NCI-H2081 treated with DMSO at 0.1 percent for 48 hours (cell line): Measurements from ENCODE around the gene SERP2.

ENCODE experiments used
- DNase-seq: peaks from one replicate; lab custom pipeline; 2025; lab: John Stamatoyannopoulos, UW

Gene SERP2

DNA sequence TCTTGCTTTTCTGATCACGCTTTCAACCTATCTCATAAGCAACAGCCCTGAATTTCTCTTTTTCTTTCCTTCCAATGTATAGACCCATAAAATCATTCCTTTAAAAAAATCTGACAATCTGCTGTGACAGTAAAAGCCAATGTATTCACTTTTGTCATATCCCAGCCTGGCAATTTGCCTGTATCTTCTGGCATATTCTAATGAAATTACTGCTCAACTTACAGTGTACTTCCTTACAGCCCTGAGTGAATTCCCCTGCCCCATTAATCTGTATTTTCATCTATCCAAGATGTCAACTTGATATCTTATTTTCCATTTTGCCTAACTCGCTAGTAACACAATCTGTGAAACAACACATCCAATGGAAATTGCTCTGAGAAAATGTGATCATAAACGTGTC lies 18.0 kb upstream of the SERP2 start:
- no peak for DNase-seq

DNA sequence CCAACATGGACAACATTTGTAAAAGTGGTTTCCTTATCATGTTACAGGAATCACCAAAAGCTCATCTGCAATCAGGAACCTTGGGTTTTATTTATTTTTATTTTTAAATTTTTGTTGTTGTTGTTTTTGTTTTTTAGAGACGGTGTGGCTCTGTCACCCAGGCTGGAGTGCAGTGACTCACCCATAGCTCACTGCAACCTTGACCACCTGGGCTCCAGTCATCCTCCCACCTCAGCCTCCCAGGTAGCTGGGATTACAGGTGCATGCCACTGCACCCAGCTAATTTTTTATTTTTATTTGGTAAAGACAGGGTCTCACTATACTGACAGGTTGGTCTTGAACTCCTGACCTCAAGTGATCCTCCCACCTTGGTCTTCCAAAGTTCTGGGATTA lies 13.6 kb upstream of the SERP2 start:
- no peak for DNase-seq

DNA sequence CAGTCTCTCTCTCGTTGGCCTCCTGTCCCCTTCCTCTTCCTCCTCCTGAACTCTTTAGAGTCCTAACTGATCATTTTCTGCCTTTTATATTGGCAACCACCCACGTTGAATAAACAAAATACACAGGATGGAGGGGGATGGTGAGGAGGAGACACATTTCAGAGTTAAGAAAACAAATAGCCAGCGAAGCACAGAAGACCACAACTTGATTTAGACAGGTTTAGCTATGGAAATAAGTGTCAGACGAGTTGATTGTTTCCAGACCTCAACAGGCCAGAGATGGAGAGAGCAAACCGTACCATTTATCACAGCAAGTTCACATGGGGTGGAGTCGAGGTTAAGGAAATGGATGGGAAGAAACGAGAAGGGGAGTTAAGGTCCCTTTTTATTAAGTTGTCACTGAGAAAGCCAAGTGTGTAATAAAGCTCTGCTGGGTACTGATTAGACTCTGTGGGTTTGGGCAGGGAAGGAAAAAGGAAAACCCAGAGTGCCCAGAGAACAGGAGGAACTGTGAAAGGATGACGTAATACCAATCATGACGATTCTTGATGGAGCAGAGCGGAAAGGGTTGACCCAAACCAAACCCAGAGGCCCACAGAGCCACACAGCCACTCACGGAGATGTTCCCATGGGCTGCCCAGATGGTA lies 11.1 kb upstream of the SERP2 start:
- no peak for DNase-seq

DNA sequence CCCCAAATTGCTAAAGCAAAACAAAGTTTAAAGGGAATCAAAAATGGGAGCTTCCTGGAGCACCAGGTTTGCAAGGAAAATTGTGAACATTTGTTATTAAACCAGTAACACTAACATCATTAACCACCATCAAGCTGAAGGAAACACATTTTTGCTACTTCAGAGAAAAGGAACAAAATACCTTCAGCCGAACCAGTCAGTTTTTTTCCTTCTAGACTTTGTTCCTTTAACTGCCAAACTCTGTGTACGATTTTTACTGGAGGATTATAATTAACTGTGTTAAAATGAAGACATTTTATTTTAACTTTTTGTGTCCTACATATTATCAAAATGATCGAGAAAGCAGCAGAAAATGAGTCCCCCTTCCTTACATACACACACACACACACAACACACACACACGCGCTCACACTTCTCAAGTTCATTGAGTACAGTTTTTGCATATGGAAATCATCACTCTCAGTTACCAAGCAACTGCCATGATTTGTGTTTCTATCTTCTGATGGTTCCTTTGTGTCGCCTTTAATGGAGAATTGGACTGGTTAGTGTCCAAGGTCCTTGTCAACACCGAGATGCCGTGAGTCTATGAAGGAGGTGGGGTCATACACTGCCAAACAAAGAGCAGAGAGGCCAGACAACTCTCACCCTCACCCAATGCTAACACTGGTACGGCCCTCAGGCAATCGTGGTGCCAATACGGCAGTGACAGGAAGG lies 9.8 kb upstream of the SERP2 start:
- DNase-seq: no peak

DNA sequence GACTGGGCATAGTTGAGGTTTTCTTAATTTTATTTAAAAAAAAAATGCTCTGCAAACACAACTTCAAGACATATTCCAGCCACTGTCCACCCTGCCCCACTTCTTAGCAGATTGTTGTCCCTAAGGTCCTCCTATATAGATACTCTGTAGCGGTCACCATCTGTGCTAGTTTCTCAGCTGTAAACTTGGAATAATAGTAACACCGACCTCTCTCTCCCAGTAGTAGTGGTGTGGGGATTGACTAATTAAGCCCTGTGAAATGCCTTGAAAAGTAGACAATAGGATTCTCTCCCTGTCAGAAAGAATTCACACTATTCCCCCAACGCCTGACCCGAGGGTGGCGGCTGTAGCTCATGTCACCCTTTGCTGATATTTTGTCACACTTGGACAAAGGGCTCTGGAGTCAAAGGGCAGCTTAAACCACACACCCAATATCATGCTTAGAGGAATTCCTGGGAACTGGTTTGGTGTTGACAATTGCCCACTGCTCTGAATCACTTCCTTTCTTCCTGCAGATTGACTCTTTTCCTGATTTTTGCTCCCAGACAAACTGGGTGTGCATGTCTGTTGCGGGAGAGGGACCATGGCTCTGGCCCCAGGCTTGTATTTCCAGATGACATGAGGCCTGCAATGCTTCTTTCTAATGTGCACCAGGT lies 9.2 kb upstream of the SERP2 start:
- no peak for DNase-seq

DNA sequence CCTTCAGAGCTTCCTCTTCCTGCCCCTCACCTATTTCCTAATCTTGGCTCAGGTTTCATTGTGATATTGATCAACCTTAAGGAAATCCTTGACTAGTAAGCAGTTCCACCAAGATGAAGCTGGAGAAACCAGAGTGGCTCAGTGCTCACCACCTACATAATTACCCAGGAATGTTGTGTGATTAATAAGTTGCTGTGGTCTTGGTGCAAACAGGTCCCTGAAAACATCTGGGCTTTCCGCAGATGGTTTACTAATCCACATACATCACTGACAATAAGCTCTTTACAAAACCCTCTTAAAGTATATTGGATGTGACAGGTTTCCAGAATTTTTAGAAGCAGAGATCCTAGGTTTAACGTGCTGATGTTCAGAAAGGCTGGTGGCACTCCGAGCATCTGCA lies 8.6 kb upstream of the SERP2 start:
- DNase-seq: no peak

DNA sequence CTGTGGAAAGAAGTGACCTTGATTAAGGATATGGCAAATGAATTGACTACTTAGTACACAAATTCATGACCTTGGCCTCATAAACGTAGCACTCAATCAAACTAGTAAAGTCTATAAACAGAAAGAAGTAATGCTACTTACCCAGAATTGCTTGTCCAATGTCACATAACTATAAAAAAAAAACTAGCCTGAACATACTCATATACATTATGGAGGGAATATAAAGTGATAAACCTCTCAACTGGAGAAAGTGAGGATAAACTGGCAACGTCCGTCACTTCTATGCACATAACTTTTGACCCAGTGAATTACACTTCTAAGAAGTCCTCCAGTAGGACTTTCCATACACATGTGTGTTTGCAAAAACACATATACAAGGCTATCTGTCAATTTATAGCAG lies 7.7 kb upstream of the SERP2 start:
- DNase-seq: no peak

DNA sequence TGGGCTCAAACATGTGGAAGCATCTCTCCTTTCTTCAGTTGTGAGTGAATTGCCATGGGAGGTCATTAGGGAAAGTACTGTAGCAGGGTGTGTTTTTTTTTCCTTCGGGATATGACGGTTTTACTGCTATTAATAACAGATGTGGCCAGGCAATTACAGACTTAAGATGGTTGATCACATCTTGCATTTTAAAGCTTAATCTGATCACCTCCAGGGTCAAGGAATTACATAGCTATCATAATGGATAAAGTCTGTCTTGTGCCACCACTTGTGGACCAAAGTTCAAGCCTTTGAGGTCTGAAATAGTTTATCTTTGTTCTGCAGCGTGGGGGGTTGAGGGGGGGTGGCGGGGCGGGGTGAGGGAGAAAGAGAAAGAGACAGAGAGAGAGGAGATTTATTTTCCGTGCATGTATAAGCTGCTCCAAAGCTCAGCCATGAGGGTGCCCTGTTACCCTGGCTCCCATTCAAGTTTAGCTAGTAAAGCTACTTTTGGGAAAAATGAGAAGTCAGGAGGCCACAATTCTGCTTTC lies 5.5 kb upstream of the SERP2 start:
- no peak for DNase-seq

DNA sequence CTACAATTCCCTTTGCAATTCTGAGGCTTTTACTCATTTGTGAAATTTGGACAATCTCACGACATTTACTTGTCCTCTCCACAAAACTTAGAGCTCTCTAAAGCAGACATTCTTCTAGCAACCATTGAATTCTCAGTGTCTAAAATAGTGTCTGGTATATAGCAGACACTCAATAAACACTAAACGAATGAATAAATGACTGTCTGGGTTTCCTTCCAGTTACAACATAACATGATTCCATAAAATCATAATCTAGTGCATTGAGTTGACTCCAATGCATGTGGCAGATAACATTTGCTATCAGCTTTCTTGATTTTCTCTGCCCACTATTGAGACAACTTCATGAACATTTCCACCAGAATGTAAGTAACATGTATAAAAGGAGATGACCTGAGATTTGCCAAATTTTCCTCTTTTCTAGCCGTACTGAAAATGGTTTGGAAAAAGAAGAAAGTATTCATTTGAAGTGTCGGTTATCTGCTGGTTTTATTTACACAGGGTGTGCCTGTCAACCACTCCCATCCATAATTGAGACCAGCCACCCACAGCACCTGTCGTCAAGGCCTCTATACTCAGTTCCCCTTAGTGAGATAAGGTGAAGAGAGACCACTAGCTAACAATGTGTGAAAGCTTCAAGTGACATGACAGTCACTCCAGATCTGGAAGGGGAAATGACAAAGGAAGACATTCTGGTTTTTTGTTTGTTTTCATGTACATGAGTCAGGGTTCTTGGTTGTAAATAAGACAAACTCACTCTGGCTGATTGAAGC lies 4.8 kb upstream of the SERP2 start:
- no peak for DNase-seq

DNA sequence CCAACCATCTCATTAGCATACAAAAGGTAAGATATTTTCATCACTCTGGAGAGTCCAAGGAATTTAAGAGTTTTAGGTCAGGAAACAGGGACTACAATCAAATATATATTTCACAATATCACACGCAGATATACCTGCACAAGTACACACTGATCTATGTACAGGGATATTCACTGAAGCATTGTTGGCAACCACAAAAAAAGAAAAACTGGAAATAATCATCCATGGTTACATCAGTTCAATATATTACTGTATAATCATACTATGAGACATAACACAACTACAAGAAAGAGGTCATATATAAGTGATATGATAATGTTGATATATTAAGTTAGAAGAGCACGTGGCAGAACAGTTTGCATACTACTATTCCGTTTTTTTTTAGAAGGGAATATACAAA lies 2.2 kb upstream of the SERP2 start:
- no peak for DNase-seq

DNA sequence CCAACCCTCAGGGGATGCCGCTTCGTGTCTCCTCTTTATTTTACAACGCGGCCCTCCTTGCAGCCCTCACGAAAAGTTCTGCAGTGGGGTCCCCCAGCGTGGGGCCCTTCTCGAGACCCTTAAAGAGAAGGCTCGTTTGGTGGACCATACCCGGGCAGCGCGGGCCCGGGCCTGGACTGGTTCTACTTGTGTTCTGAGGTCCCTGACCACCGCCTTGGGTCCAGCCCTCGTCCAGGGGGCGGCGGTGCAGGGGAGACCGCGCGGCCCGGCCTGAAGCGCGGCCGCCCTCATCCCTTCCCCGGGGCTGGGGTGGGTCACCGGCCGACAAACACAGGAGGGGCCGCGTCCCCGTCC lies 400 bp upstream of the SERP2 start:
- no peak for DNase-seq

DNA sequence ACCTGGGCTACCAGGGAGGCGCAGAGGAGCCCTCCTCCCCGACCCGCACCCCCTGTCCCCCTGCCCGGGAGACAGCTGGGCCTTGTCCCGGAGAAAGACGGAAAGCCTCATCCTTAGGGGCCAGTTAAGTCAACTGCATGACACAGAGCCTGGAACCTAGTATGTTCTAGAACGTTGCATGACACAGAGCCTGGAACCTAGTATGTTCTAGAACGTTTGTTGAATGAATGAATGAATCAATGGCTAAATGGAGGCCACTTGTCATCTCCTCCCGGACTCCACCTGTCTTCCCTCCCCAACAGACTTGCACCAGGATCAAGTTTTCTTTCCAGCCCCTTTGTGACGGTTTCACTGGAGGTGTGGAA lies 706 bp downstream of the SERP2 start:
- DNase-seq: no peak

DNA sequence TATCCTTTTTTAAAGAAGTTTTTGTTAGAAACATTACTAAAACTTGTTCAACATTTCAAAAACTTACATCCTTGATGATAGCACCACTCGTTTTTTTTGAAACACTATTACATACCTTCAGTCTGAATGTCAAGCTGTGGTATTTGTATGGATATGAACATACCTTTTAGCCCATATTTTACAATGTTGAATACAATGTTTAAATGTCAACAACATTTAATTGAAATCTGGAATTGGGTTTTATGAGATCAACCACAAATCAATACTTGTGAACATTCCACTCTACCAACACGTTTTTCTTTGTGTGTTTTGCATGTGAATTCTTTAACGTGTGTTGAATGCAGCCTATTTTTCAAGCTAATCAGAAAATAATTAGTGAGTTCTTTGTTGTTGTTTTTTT lies 4.7 kb downstream of the SERP2 start:
- DNase-seq: no peak

DNA sequence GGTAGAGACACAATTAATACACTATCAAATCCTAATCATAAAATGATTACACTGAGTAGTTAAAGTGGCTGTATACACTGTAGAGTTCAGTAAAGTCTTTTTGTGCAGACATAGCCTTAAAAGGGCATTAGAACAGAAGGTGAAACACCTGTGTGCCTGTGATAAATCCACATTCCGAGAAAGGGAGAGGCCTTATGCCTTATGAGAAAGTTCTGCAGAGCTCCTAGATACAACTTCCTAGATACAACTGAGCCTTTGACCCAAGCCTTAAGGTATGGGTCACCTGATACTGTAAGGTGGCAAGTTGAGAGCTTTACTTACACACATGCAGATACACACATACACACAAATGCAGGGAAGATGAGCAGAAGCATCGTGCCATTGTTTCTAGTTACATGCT lies 6.3 kb downstream of the SERP2 start:
- no peak for DNase-seq

DNA sequence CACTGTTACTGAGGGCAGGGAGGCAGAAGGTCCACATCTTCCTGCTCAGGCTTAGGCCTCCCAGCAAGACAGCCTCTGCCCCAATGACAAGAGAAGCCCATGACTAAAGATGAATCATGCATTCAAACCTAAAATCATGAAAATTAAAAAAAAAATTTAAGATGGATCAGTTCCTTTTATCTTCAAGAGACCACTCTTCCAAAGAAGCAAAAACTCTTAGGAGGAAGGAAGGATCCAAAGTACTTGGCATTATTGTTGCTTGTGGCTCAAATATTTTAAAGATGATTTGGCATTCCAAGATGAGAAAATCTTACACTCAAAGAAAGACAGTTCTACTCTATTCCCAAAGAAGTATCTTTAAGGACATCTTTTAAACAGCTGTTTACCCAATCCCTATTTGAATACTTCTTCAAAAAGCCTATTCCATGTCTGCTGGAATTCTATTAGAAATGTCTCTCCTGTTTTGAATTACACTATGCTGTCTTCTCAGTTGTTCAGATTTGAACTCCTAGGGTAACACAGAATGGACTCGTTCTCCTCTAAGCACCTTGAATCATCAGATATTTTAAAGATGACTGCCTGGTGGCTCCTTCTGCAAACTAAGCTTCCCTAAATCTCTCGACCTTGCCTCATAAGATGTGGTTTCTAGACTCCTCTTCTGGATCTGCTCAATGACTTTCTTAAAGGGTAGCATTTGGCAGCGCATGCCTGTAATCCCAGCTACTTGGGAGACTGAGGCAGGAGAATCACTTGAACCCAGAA lies 7.0 kb downstream of the SERP2 start:
- no peak for DNase-seq

DNA sequence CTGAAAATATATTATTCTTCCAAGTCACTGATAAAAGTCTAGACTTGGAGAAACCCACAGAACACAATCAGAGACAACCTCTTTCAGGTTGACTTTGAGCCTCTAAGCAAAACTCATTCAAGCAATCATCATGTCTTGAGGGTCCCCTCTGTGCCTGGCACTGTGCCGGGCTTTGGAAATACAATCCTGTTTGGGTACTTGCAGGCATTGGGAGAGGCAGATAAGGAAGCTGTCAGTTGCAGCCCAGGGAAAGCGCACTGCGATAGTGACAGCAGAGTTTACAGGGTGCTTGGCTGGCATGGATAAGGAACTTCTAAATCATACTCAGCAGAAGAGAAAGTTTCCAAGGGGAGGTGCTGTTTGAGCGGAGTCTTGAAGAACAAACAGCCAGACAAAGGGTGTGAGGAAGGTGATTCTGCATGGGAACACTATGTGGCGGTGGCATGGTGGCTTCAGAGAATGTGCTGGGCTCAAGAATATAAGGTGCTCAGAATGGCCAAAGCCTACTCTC lies 9.1 kb downstream of the SERP2 start:
- DNase-seq: no peak

DNA sequence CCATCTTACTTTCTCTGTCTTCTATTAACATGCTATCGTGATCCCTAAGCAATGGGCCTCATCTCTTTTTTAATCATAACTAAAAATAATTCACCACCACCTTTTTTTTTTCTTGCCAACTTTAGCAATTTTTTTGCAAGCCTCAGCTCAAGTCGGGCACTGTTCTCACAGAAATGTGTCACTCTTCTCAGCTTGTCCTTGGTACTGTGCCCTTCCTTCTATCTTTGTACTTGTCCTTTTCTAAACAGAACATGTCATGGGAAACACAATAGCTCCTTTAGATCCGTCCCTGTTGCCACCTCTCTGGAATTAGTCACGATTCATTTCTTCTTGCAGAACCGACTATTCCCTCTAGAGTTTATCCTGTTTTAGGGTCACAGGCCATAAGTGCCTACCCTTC lies 10.3 kb downstream of the SERP2 start:
- DNase-seq: no peak

DNA sequence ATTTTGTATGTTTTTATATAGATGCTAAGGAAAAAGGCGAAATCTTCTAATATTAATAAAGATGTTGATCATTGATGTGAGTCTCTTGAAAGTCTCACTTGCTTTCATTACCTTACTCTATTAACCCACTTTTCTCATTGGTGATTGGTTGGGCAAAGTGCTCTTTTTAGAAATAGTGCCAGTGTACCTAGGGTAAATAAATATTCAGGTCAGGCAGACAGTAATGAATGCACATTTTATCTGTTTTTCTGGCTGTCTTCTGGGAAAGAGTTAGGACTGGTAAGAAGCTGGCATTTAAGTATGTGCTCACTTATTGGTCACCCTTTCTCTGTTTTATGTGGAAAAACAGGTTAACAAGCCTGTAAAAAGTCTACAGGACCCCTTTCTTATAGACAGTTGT lies 11.2 kb downstream of the SERP2 start:
- no peak for DNase-seq

DNA sequence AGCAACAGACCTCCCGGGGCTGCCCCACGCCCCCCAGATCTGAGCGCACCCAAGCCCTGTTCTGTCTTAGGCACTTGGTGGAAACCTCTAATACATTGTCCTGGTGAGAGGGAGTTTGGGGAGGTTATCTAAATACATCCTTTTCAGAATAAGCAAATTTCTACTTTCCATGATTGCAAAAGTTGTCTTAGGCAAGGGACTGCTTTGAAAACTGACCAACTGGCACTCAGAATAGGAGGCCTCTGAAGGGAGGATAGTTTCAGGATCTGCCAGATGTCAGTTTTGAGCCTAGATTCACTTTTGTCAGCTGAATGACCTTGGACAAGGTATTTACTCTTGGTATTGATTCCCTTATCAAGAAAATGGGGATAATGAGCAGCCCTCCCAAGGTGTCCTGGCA lies 11.8 kb downstream of the SERP2 start:
- DNase-seq: no peak

DNA sequence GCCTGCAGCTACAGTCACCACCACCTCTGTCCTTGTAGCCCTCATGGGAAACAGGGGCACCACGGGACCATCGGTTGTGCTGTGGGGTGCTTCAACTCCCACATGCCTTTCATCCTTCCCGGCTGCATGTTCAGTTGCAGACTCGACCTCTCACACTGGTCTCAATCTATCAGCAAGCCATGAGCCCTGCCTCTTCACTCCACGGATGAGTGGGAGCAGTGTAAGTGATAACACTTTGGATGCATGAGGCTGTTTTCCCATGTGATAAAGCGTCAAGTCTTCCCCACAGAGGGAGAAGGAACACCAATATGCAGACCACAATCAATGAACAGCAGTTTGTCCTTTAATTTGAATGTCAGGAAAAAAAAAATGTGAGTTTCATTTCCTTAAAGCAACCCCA lies 12.2 kb downstream of the SERP2 start:
- no peak for DNase-seq

DNA sequence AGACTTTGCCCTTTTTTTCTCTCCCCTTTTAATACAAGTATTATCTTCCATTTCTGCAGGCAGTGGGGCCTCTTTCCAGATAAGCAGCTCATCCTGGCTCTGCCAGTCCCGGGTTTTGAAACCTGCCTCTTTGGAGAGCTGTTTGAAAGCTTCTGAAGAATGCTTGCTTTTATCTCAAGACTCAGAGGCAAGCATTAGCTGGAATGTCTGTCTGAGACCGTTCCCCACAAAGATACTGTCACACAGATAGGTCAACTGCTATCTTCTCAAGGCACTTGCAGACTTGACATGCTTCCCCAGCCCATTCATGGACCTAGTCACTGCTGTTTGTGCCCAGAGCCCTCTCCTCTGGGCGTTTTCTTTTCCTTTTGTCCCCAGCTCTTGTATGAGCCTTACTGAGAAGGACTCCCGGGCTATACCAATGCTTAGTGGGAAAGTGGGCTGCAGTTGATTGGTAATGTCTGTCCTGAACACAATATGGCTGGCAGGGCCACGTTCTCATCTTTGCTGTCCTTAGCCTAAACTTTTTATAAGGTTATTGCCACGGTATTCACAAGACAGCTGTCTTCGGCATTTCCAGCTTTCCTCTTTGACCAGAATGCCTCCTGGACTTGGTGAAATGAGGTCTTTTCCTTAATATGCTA lies 13.4 kb downstream of the SERP2 start:
- DNase-seq: no peak
